C4-2B (cell line): ENCODE measurements around the gene MTPN.

Source experiments
- CTCF ChIP-seq: fragments of 450-650 bp; conservative IDR thresholded peaks from 2 replicates; pipeline ENCODE4 v1.5.1; 2017; ENCODE audit warnings: mild to moderate bottlenecking
- ZFX ChIP-seq: fragments of 450-650 bp; IDR thresholded peaks from 2 replicates; pipeline ENCODE4 v1.6.1; 2017

GRCh38 chr7:135991322-135991721, 14.2 kb upstream of the MTPN start:
- TF ChIP-seq CTCF (no peak), ZFX (no peak)
